HepG2 (cell line): ENCODE data around the gene PLCB4. TPM values are rescaled to one million over a fixed set of nuclear protein-coding genes. Genes with fewer than 3 reads are reported as not detected.
A peak's percentile ranks its signal among the peaks of the same experiment; 100 is the strongest.

ENCODE experiments used
- ARID3A ChIP-seq: IDR thresholded peaks from 2 replicates; pipeline ENCODE4 v1.6.1; 2012; ENCODE audit warnings: low read depth, low read length, improper control_type of control experiment
- ARNT2 ChIP-seq: sonication (generic); formaldehyde crosslinking; IDR thresholded peaks from 2 replicates; pipeline ENCODE4 v1.8.0; 2022; ENCODE audit warnings: mild to moderate bottlenecking, low read depth, missing genetic modification reagents, moderate library complexity
- CBX2 ChIP-seq, 2 experiments: fragments of 200-600 bp in 1 of 2; sonication (generic); formaldehyde crosslinking in 1 of 2; IDR thresholded peaks; 2 replicates each; pipeline versions ENCODE4 v1.7.0 to v1.8.1; 2018 to 2022; ENCODE audit warnings: low read depth in 2 of 2, low read length in 1 of 2, mild to moderate bottlenecking in 1 of 2, missing genetic modification reagents in 1 of 2
- HOXD1 ChIP-seq: sonication (generic); formaldehyde crosslinking; IDR thresholded peaks from 2 replicates; pipeline ENCODE4 v1.5.0; 2020; ENCODE audit warnings: missing genetic modification reagents
- ISL2 ChIP-seq: sonication (generic); formaldehyde crosslinking; IDR thresholded peaks from 2 replicates; pipeline ENCODE4 v1.5.0; 2020; ENCODE audit warnings: missing genetic modification reagents
- LBX2 ChIP-seq: sonication (generic); formaldehyde crosslinking; IDR thresholded peaks from 2 replicates; pipeline ENCODE4 v1.5.0; 2020; ENCODE audit warnings: missing genetic modification reagents, mild to moderate bottlenecking, borderline replicate concordance
- MBD4 ChIP-seq: IDR thresholded peaks from 2 replicates; pipeline ENCODE4 v1.6.1; 2012; ENCODE audit warnings: low read length, inconsistent platforms, borderline replicate concordance
- MEF2D ChIP-seq: sonication (generic); formaldehyde crosslinking; IDR thresholded peaks from 2 replicates; pipeline ENCODE4 v1.5.1; 2020; ENCODE audit warnings: mild to moderate bottlenecking, missing genetic modification reagents
- NFRKB ChIP-seq: fragments of 450-650 bp; IDR thresholded peaks from 2 replicates; pipeline ENCODE4 v1.6.1; 2017
- RFX5 ChIP-seq: IDR thresholded peaks from 2 replicates; pipeline ENCODE4 v1.6.1; 2011; ENCODE audit warnings: low read depth, low read length, improper control_type of control experiment
- SP140L ChIP-seq: sonication (generic); formaldehyde crosslinking; IDR thresholded peaks from 2 replicates; pipeline ENCODE4 v1.4.0; 2020; ENCODE audit warnings: missing genetic modification reagents, borderline replicate concordance
- XRCC5 ChIP-seq: fragments of 200-400 bp; formaldehyde crosslinking; optimal IDR thresholded peaks from 2 replicates; pipeline ENCODE3; 2017; ENCODE audit warnings: mild to moderate bottlenecking, low read length
- ZFYVE20 ChIP-seq: sonication (generic); formaldehyde crosslinking; IDR thresholded peaks from 2 replicates; pipeline ENCODE4 v1.8.0; 2023; ENCODE audit warnings: low read depth, mild to moderate bottlenecking, moderate library complexity, missing genetic modification reagents, borderline replicate concordance
- ZNF234 ChIP-seq: sonication (generic); formaldehyde crosslinking; conservative IDR thresholded peaks from 2 replicates; pipeline ENCODE4 v1.5.1; 2020; ENCODE audit warnings: mild to moderate bottlenecking, missing genetic modification reagents
- ZNF326 ChIP-seq: sonication (generic); formaldehyde crosslinking; IDR thresholded peaks from 2 replicates; pipeline ENCODE4 v1.4.0; 2020; ENCODE audit warnings: missing genetic modification reagents, borderline replicate concordance
- ZNF414 ChIP-seq: sonication (generic); formaldehyde crosslinking; IDR thresholded peaks from 2 replicates; pipeline ENCODE4 v1.5.0; 2020; ENCODE audit warnings: missing genetic modification reagents
- ZNF598 ChIP-seq: sonication (generic); formaldehyde crosslinking; IDR thresholded peaks from 2 replicates; pipeline ENCODE4 v1.5.1; 2020; ENCODE audit warnings: mild to moderate bottlenecking, missing genetic modification reagents, borderline replicate concordance
- ZNF607 ChIP-seq: sonication (generic); formaldehyde crosslinking; IDR thresholded peaks from 2 replicates; pipeline ENCODE4 v1.5.1; 2020; ENCODE audit warnings: missing genetic modification reagents, mild to moderate bottlenecking, borderline replicate concordance
- ZNF619 ChIP-seq: sonication (generic); formaldehyde crosslinking; IDR thresholded peaks from 2 replicates; pipeline ENCODE4 v1.4.0; 2020; ENCODE audit warnings: mild to moderate bottlenecking, missing genetic modification reagents
- ZNF644 ChIP-seq: IDR thresholded peaks from 2 replicates; pipeline ENCODE4 v1.6.1; 2016; ENCODE audit warnings: low read depth
- polyA plus RNA-seq, 8 experiments: library from polyadenylated mRNA; depleted of rRNA in 3 of 8; stranded (reverse) in 7 of 8; unstranded in 1 of 8; fragments of >200 nt; fragmentation: Illumina TruSeq in 4 of 8; extraction: Trizol in 4 of 8; gene quantifications; 2 replicates each; pipeline versions ENCODE4 v1.2.1 to v1.2.3, GENCODE V29; 2011 to 2016; ENCODE audit warnings: low read depth in 4 of 8, missing spikeins in 1 of 8, mixed read lengths in 1 of 8; ENCODE audit not compliant: insufficient read depth in 1 of 8
- total RNA-seq, 5 experiments: library from RNA; depleted of rRNA; stranded (reverse); fragments of >200 nt; fragmentation: Illumina TruSeq; extraction: Trizol; gene quantifications; 2 replicates each; pipeline ENCODE4 v1.2.3, GENCODE V29; 2016; ENCODE audit warnings: low read depth in 1 of 5
- TF ChIP-seq, protein P1 (sequence below): sonication (generic); formaldehyde crosslinking; conservative IDR thresholded peaks from 2 replicates; pipeline ENCODE4 v1.4.0; 2020; ENCODE audit warnings: missing genetic modification reagents
- TF ChIP-seq, protein P2 (sequence below): sonication (generic); IDR thresholded peaks from 2 replicates; pipeline ENCODE4 v1.6.1; 2016; ENCODE audit warnings: low read depth, borderline replicate concordance
- TF ChIP-seq, protein P3 (sequence below): sonication (generic); formaldehyde crosslinking; IDR thresholded peaks from 2 replicates; pipeline ENCODE4 v1.9.0; 2021; ENCODE audit warnings: missing genetic modification reagents, mild to moderate bottlenecking, borderline replicate concordance

Gene PLCB4
- total and polyA plus RNA-seq, 2 of the 13 experiments (the other 11 are each of a cell fraction or from before 2014, with no cell fraction given): 0.01 TPM; not detected in 1

GRCh38 chr20:9301129-9302090 lies 232.5 kb downstream of the PLCB4 start (continued):
- TF ChIP-seq ARNT2 (CRISPR knock-in tag) (peak; percentile 67; the same call in 1 of the 2 replicates), ZNF414 (CRISPR knock-in tag) (no peak), ZNF234 (CRISPR knock-in tag) (no peak), MBD4 (peak; percentile 64; the same call in 1 of the 2 replicates), ZNF644 (CRISPR knock-in tag) (peak; percentile 97), ZNF326 (no peak), LBX2 (CRISPR knock-in tag) (no peak), ISL2 (CRISPR knock-in tag) (peak; percentile 93), NFRKB (no peak), HOXD1 (peak; percentile 78; the same call in 1 of the 2 replicates), ZFYVE20 (CRISPR knock-in tag) (no peak), ZNF607 (CRISPR knock-in tag) (no peak), ZNF598 (CRISPR knock-in tag) (no peak), CBX2 (IDR thresholded peaks at IDR 0.05; ENCODE audit: low read depth, low read length) (no peak; the same call in 1 of the 2 replicates), CBX2 (CRISPR knock-in tag; IDR thresholded peaks at IDR 0.05; ENCODE audit: low read depth) (no peak), XRCC5 (peak; percentile 88), SP140L (no peak), ZNF619 (CRISPR knock-in tag) (no peak), MEF2D (no peak), RFX5 (no peak), ARID3A (peak; percentile 73; the same call in 1 of the 2 replicates)
- TF ChIP-seq, protein P1, sequence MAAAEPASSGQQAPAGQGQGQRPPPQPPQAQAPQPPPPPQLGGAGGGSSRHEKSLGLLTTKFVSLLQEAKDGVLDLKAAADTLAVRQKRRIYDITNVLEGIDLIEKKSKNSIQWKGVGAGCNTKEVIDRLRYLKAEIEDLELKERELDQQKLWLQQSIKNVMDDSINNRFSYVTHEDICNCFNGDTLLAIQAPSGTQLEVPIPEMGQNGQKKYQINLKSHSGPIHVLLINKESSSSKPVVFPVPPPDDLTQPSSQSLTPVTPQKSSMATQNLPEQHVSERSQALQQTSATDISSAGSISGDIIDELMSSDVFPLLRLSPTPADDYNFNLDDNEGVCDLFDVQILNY (CRISPR knock-in tag): no peak
- TF ChIP-seq, protein P2, sequence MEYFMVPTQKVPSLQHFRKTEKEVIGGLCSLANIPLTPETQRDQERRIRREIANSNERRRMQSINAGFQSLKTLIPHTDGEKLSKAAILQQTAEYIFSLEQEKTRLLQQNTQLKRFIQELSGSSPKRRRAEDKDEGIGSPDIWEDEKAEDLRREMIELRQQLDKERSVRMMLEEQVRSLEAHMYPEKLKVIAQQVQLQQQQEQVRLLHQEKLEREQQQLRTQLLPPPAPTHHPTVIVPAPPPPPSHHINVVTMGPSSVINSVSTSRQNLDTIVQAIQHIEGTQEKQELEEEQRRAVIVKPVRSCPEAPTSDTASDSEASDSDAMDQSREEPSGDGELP: no peak
- TF ChIP-seq, protein P3, sequence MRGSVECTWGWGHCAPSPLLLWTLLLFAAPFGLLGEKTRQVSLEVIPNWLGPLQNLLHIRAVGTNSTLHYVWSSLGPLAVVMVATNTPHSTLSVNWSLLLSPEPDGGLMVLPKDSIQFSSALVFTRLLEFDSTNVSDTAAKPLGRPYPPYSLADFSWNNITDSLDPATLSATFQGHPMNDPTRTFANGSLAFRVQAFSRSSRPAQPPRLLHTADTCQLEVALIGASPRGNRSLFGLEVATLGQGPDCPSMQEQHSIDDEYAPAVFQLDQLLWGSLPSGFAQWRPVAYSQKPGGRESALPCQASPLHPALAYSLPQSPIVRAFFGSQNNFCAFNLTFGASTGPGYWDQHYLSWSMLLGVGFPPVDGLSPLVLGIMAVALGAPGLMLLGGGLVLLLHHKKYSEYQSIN (CRISPR knock-in tag): no peak
